ENCODE measurements around the gene ATP1A2. TPM values are rescaled to one million over a fixed set of nuclear protein-coding genes. Genes with fewer than 3 reads are reported as not detected.
"Not testable (repeated sequence)": the region's sequence is repeated elsewhere in the genome, so short reads cannot be mapped to it uniquely, and the experiment has no call there.

Gene ATP1A2
- total and polyA plus RNA-seq, 2 experiments from 2014 or later = 11.3 to 40.9 TPM

DNA sequence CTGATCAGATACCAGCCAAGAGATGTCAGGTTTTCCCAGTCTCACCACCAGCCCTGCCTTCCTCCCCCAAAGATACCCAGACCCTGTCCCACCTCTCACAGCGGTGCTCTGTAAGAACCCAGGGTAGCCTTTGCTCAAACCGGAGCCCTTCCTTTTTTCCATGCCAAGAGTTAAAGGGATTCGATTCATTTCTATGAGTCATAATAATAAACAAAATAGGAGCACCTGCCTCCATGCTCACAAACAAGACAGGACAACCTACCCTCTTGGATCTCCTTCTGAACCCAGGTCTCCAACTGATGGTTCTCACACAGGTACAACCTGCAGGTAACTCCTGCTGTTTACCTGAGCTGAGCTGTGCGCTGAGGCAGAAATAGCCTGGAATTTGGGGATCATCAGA is 5.9 kb upstream of the ATP1A2 start:
- Histone ChIP-seq H3K27me3 (no peaks in the 10 kb centered on the region), H3K4me1 (ENCODE audit: low read depth) (peaks cover 9% of the 10 kb centered on the region), H3K4me3 (no peak overlapping the region), H3K27ac (no peak overlapping the region), H3K9me3 (ENCODE audit: low read depth) (no peaks in the 10 kb centered on the region), H3K36me3 (no peaks in the 10 kb centered on the region)
- TF ChIP-seq, protein P1, sequence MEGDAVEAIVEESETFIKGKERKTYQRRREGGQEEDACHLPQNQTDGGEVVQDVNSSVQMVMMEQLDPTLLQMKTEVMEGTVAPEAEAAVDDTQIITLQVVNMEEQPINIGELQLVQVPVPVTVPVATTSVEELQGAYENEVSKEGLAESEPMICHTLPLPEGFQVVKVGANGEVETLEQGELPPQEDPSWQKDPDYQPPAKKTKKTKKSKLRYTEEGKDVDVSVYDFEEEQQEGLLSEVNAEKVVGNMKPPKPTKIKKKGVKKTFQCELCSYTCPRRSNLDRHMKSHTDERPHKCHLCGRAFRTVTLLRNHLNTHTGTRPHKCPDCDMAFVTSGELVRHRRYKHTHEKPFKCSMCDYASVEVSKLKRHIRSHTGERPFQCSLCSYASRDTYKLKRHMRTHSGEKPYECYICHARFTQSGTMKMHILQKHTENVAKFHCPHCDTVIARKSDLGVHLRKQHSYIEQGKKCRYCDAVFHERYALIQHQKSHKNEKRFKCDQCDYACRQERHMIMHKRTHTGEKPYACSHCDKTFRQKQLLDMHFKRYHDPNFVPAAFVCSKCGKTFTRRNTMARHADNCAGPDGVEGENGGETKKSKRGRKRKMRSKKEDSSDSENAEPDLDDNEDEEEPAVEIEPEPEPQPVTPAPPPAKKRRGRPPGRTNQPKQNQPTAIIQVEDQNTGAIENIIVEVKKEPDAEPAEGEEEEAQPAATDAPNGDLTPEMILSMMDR (IDR thresholded peaks at IDR 0.05; ENCODE audit: low read depth, low read length) = no peak
- no peak for DNase-seq (ENCODE audit: low read depth in 1 of 2, low spot score in 1 of 2)

DNA sequence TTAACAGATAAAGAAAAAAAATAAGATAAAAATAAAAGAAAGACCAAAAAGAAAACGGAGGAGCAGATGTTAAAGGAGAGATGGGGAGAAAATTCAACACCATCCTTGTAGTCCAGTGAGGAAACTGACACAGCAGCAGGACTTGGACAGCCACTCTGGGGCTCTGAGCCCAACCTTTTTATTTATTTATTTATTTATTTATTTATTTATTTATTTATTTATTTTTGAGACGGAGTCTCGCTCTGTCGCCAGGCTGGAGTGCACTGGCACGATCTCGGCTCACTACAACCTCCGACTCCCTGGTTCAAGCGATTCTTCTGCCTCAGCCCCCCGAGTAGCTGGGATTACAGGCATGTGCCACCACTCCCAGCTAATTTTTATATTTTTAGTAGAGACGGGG is 4.1 kb upstream of the ATP1A2 start:
- DNase-seq (ENCODE audit: low read depth in 1 of 2, low spot score in 1 of 2); H3K4me3 ChIP-seq; H3K27ac ChIP-seq; H3K9me3 ChIP-seq (ENCODE audit: low read depth); H3K27me3 ChIP-seq; H3K36me3 ChIP-seq: not testable (repeated sequence)
- peaks cover 24% of the 10 kb centered on the region for H3K4me1 ChIP-seq (ENCODE audit: low read depth)

DNA sequence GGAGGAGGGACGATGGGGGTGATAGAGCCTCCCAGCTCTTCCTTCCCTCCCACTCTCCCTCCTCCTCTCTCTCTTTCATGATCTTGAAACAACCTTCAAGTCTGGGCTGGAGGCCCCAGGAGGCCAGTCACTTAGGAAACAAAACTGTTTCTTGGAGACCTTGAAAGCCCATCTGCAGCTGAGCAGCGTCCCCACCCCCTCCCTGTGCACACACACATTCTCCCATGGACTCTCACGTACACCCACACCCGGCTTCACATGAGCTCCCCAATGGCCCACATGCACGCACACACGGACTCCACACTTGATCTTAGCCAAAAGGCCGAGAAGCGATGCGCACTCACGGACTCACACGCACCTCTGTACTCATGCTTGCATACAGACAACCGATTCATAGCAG is 3.2 kb upstream of the ATP1A2 start:
- Histone ChIP-seq H3K27ac (no peak overlapping the region), H3K4me3 (no peak overlapping the region), H3K36me3 (no peaks in the 10 kb centered on the region), H3K4me1 (ENCODE audit: low read depth) (peaks cover 33% of the 10 kb centered on the region), H3K9me3 (ENCODE audit: low read depth) (no peaks in the 10 kb centered on the region), H3K27me3 (no peaks in the 10 kb centered on the region)
- no peak for DNase-seq (ENCODE audit: low read depth in 1 of 2, low spot score in 1 of 2)
- TF ChIP-seq, protein P1 (IDR thresholded peaks at IDR 0.05; ENCODE audit: low read depth, low read length) = no peak

GRCh38 chr1:160113407-160113806 is 2.2 kb upstream of the ATP1A2 start:
- peaks cover 44% of the 10 kb centered on the region for H3K4me1 ChIP-seq (ENCODE audit: low read depth)
- H3K36me3 ChIP-seq = no peaks in the 10 kb centered on the region
- no peaks in the 10 kb centered on the region for H3K9me3 ChIP-seq (ENCODE audit: low read depth)
- no peaks in the 10 kb centered on the region for H3K27me3 ChIP-seq
- TF ChIP-seq, protein P1 (IDR thresholded peaks at IDR 0.05; ENCODE audit: low read depth, low read length) = no peak
- H3K27ac ChIP-seq = peak overlapping the region; percentile 59
- DNase-seq (ENCODE audit: low read depth in 1 of 2, low spot score in 1 of 2) = no peak
- no peak overlapping the region for H3K4me3 ChIP-seq

GRCh38 chr1:160114085-160114484 is 1.5 kb upstream of the ATP1A2 start:
- Histone ChIP-seq H3K36me3 (no peaks in the 10 kb centered on the region), H3K27ac (peak overlapping the region; percentile 59), H3K4me3 (no peak overlapping the region), H3K27me3 (no peaks in the 10 kb centered on the region), H3K4me1 (ENCODE audit: low read depth) (peaks cover 49% of the 10 kb centered on the region), H3K9me3 (ENCODE audit: low read depth) (no peaks in the 10 kb centered on the region)
- DNase-seq (ENCODE audit: low read depth in 1 of 2, low spot score in 1 of 2) = peak in 1 of 2 donors; percentile 41
- TF ChIP-seq, protein P1 (IDR thresholded peaks at IDR 0.05; ENCODE audit: low read depth, low read length) = no peak

GRCh38 chr1:160116283-160117147 is 956 bp downstream of the ATP1A2 start:
- Histone ChIP-seq H3K4me3 (peak overlapping the region; percentile 7), H3K27me3 (no peaks in the 10 kb centered on the region), H3K4me1 (ENCODE audit: low read depth) (peaks cover 49% of the 10 kb centered on the region), H3K27ac (peak overlapping the region; percentile 33), H3K36me3 (no peaks in the 10 kb centered on the region), H3K9me3 (ENCODE audit: low read depth) (no peaks in the 10 kb centered on the region)
- TF ChIP-seq, protein P1 (IDR thresholded peaks at IDR 0.05; ENCODE audit: low read depth, low read length) = no peak
- DNase-seq (ENCODE audit: low read depth in 1 of 2, low spot score in 1 of 2) = peak; percentile 32 to 66
